Measurements from ENCODE around the gene GGT1.

GGT1 gene

GRCh38 chr22:24571266-24571665 lies 31.7 kb upstream of the GGT1 start:
- Histone ChIP-seq H3K27ac (ENCODE audit: extremely low read depth, low read depth, low read length) (no peak overlapping the region), H3K9me3 (ENCODE audit: control insufficient read depth, insufficient read depth, low read depth, low read length) (no peaks in the 10 kb centered on the region), H3K4me1 (ENCODE audit: control insufficient read depth, insufficient read depth, low read length) (no peaks in the 10 kb centered on the region), H3K4me3 (ENCODE audit: low read depth, low read length) (no peak overlapping the region), H3K36me3 (ENCODE audit: control insufficient read depth in 2 of 2, insufficient read depth in 1 of 2, low read length in 2 of 2) (peaks cover 77 to 87% of the 10 kb centered on the region in 2 experiments)
- no peak for TF ChIP-seq ZNF274 (IDR thresholded peaks at IDR 0.05; ENCODE audit: low read length)
- TF ChIP-seq ZNF274 (tag by site-specific recombination; IDR thresholded peaks at IDR 0.05; ENCODE audit: borderline replicate concordance), result no peak
- TF ChIP-seq ZBTB11 (tag by site-specific recombination; conservative IDR thresholded peaks at IDR 0.05; ENCODE audit: low read depth), result no peak
- TF ChIP-seq ZNF791 (tag by site-specific recombination; IDR thresholded peaks at IDR 0.05), result no peak
- TF ChIP-seq ZNF24 (tag by site-specific recombination; IDR thresholded peaks at IDR 0.05), result no peak
- no peak for TF ChIP-seq MEIS1 (CRISPR knock-in tag; IDR thresholded peaks at IDR 0.05; ENCODE audit: borderline replicate concordance)
- TF ChIP-seq HOXC10 (CRISPR knock-in tag; IDR thresholded peaks at IDR 0.05), result no peak
- TF ChIP-seq ZNF530 (tag by site-specific recombination; IDR thresholded peaks at IDR 0.05; ENCODE audit: low read depth), result no peak
- no peak for TF ChIP-seq IKZF3 (tag by site-specific recombination; IDR thresholded peaks at IDR 0.05)
- no peak for TF ChIP-seq ZNF140 (tag by site-specific recombination; IDR thresholded peaks at IDR 0.05)
- no peak for TF ChIP-seq KLF10 (tag by site-specific recombination; IDR thresholded peaks at IDR 0.05)
- no peak for TF ChIP-seq ZNF610 (tag by site-specific recombination; IDR thresholded peaks at IDR 0.05; ENCODE audit: borderline replicate concordance)
- no peak for TF ChIP-seq ZBTB20 (tag by site-specific recombination; IDR thresholded peaks at IDR 0.05)
- no peak for TF ChIP-seq BCL11B (tag by site-specific recombination; IDR thresholded peaks at IDR 0.05; ENCODE audit: low read depth)
- no peak for TF ChIP-seq ZNF239 (tag by site-specific recombination; IDR thresholded peaks at IDR 0.05)
- TF ChIP-seq ZNF114 (tag by site-specific recombination; IDR thresholded peaks at IDR 0.05), result no peak
- TF ChIP-seq ZNF596 (tag by site-specific recombination; IDR thresholded peaks at IDR 0.05), result no peak
- TF ChIP-seq ZBTB10 (tag by site-specific recombination; IDR thresholded peaks at IDR 0.05), result no peak
- POLR2A ChIA-PET, result no interaction called here
- CTCF ChIA-PET, result interaction anchor here (0.6 kb wide), 1 partner anchor 218 kb away, joined by 3 read pairs; no protein-coding TSS in a partner anchor

GRCh38 chr22:24576778-24577177 lies 26.2 kb upstream of the GGT1 start:
- 0 out of 2 replicates have a peak, but pooled peaks cover 3% of the 10 kb centered on the region for H3K4me1 ChIP-seq (ENCODE audit: control insufficient read depth, insufficient read depth, low read length)
- peaks cover 38 to 42% of the 10 kb centered on the region in 2 experiments for H3K36me3 ChIP-seq (ENCODE audit: control insufficient read depth in 2 of 2, insufficient read depth in 1 of 2, low read length in 2 of 2)
- ChIA-PET CTCF (no interaction called here), POLR2A (no interaction called here)
- no peaks in the 10 kb centered on the region for H3K9me3 ChIP-seq (ENCODE audit: control insufficient read depth, insufficient read depth, low read depth, low read length)
- TF ChIP-seq ZNF114 (tag by site-specific recombination; IDR thresholded peaks at IDR 0.05) (no peak), ZNF776 (tag by site-specific recombination; IDR thresholded peaks at IDR 0.05; ENCODE audit: borderline replicate concordance) (no peak), ZNF132 (tag by site-specific recombination; IDR thresholded peaks at IDR 0.05; ENCODE audit: borderline replicate concordance) (no peak), ZNF221 (tag by site-specific recombination; IDR thresholded peaks at IDR 0.05; ENCODE audit: borderline replicate concordance) (no peak), ZBTB7A (tag by site-specific recombination; IDR thresholded peaks at IDR 0.05; ENCODE audit: low read depth) (no peak), ZBTB10 (tag by site-specific recombination; IDR thresholded peaks at IDR 0.05) (no peak), ZNF513 (tag by site-specific recombination; IDR thresholded peaks at IDR 0.05) (no peak), KLF1 (tag by site-specific recombination; IDR thresholded peaks at IDR 0.05) (no peak)
- H3K27ac ChIP-seq (ENCODE audit: extremely low read depth, low read depth, low read length), result no peak overlapping the region; the same call in 1 of the 2 replicates
- H3K4me3 ChIP-seq (ENCODE audit: low read depth, low read length), result no peak overlapping the region
